OCI-LY1 (cell line): Measurements from ENCODE around the gene RHOJ.

Experiments
- H2AFZ ChIP-seq: fragments of 200-600 bp; sonication (generic), shearing (Covaris generic); 2 replicates; pipeline ENCODE4 v1.6.0; 2014; ENCODE audit warnings: antibody characterized with exemption, mild to moderate bottlenecking, low read length
- H3F3A ChIP-seq: fragments of 200-600 bp; sonication (generic), shearing (Covaris generic); 2 replicates; pipeline ENCODE4 v1.6.0; 2014; ENCODE audit warnings: mild to moderate bottlenecking, antibody characterized with exemption, low read length, moderate library complexity; ENCODE audit not compliant: insufficient read depth
- H3K27ac ChIP-seq: fragments of 200-600 bp; sonication (generic); 2 replicates; pipeline ENCODE4 v1.5.1; 2014; ENCODE audit warnings: low read length, mixed run types, mild to moderate bottlenecking, low read depth; ENCODE audit not compliant: poor library complexity, severe bottlenecking
- H3K27me3 ChIP-seq: fragments of 200-600 bp; sonication (generic); 2 replicates; pipeline ENCODE4 v1.6.0; 2014; ENCODE audit warnings: antibody characterized with exemption, mild to moderate bottlenecking, low read length, moderate library complexity; ENCODE audit not compliant: insufficient read depth
- H3K36me3 ChIP-seq: fragments of 200-600 bp; sonication (generic); 2 replicates; pipeline ENCODE4 v1.6.1; 2014; ENCODE audit warnings: mild to moderate bottlenecking, antibody characterized with exemption, low read length, moderate library complexity, mixed read lengths; ENCODE audit not compliant: insufficient read depth
- H3K4me1 ChIP-seq: fragments of 200-600 bp; sonication (generic); 2 replicates; pipeline ENCODE4 v1.5.1; 2014; ENCODE audit warnings: mild to moderate bottlenecking, low read length, moderate library complexity; ENCODE audit not compliant: insufficient read depth, severe bottlenecking
- H3K4me2 ChIP-seq: fragments of 200-600 bp; sonication (generic), shearing (Covaris generic); 2 replicates; pipeline ENCODE4 v1.6.1; 2014; ENCODE audit warnings: low read length
- H3K4me3 ChIP-seq: fragments of 200-600 bp; sonication (generic); 2 replicates; pipeline ENCODE4 v1.5.1; 2014; ENCODE audit warnings: low read length, low read depth, mild to moderate bottlenecking, mixed read lengths; ENCODE audit not compliant: poor library complexity, severe bottlenecking
- H3K79me2 ChIP-seq: fragments of 200-600 bp; shearing (Covaris generic); 2 replicates; pipeline ENCODE4 v1.6.1; 2016; ENCODE audit warnings: mixed run types, low read length, mixed read lengths; ENCODE audit not compliant: insufficient read depth
- H3K9ac ChIP-seq: fragments of 200-600 bp; sonication (generic), shearing (Covaris generic); 2 replicates; pipeline ENCODE4 v1.6.1; 2014; ENCODE audit warnings: mild to moderate bottlenecking, low read length, mixed read lengths
- H3K9me2 ChIP-seq: fragments of 200-600 bp; sonication (generic), shearing (Covaris generic); 2 replicates; pipeline ENCODE4 v1.6.1; 2014; ENCODE audit warnings: low read depth, mild to moderate bottlenecking, low read length, mixed read lengths
- H3K9me3 ChIP-seq: fragments of 200-600 bp; shearing (Covaris generic); 2 replicates; pipeline ENCODE4 v1.6.1; 2014; ENCODE audit warnings: low read length, mixed read lengths
- H4K20me1 ChIP-seq: fragments of 200-600 bp; sonication (generic), shearing (Covaris generic); 2 replicates; pipeline ENCODE4 v1.6.0; 2016; ENCODE audit warnings: mild to moderate bottlenecking, low read length; ENCODE audit not compliant: insufficient read depth
- EZH2 ChIP-seq: fragments of 200-600 bp; sonication (generic), shearing (Covaris generic); IDR thresholded peaks from 2 replicates; pipeline ENCODE4 v1.8.0; 2017; ENCODE audit warnings: borderline replicate concordance, mixed run types, mild to moderate bottlenecking, antibody characterized with exemption, low read length, moderate library complexity, mixed read lengths
- TF ChIP-seq, protein P1 (sequence below): fragments of 200-600 bp; sonication (generic), shearing (Covaris generic); IDR thresholded peaks from 2 replicates; pipeline ENCODE4 v1.5.1; 2017; ENCODE audit warnings: mild to moderate bottlenecking, antibody characterized with exemption, low read length, moderate library complexity, mixed read lengths

Gene RHOJ

GRCh38 chr14:63212776-63213500, 8.7 kb downstream of the RHOJ start:
- no peaks in the 10 kb centered on the region for H3K79me2 ChIP-seq
- H4K20me1 ChIP-seq = no peaks in the 10 kb centered on the region
- no peaks in the 10 kb centered on the region for H3K9me2 ChIP-seq
- 0 out of 2 replicates have a peak, but pooled peaks cover 6% of the 10 kb centered on the region for H3K27me3 ChIP-seq
- no peak overlapping the region for H3K4me3 ChIP-seq
- no peak overlapping the region for H3K4me2 ChIP-seq
- no peak overlapping the region for H3K27ac ChIP-seq
- H3K4me1 ChIP-seq = no peaks in the 10 kb centered on the region
- H3F3A ChIP-seq = no peaks in the 10 kb centered on the region
- no peak for TF ChIP-seq EZH2
- TF ChIP-seq, protein P1, sequence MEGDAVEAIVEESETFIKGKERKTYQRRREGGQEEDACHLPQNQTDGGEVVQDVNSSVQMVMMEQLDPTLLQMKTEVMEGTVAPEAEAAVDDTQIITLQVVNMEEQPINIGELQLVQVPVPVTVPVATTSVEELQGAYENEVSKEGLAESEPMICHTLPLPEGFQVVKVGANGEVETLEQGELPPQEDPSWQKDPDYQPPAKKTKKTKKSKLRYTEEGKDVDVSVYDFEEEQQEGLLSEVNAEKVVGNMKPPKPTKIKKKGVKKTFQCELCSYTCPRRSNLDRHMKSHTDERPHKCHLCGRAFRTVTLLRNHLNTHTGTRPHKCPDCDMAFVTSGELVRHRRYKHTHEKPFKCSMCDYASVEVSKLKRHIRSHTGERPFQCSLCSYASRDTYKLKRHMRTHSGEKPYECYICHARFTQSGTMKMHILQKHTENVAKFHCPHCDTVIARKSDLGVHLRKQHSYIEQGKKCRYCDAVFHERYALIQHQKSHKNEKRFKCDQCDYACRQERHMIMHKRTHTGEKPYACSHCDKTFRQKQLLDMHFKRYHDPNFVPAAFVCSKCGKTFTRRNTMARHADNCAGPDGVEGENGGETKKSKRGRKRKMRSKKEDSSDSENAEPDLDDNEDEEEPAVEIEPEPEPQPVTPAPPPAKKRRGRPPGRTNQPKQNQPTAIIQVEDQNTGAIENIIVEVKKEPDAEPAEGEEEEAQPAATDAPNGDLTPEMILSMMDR = no peak
- H3K36me3 ChIP-seq = no peaks in the 10 kb centered on the region
- no peaks in the 10 kb centered on the region for H3K9me3 ChIP-seq
- H2AFZ ChIP-seq = no peak overlapping the region
- H3K9ac ChIP-seq = no peak overlapping the region

GRCh38 chr14:63214417-63215196, 10.4 kb downstream of the RHOJ start:
- H3K9me3 ChIP-seq = no peaks in the 10 kb centered on the region
- H3K9ac ChIP-seq = no peak overlapping the region
- H3K9me2 ChIP-seq = no peaks in the 10 kb centered on the region
- H3K27ac ChIP-seq = no peak overlapping the region
- no peaks in the 10 kb centered on the region for H3K4me1 ChIP-seq
- no peaks in the 10 kb centered on the region for H3K79me2 ChIP-seq
- no peaks in the 10 kb centered on the region for H3K36me3 ChIP-seq
- no peaks in the 10 kb centered on the region for H3K27me3 ChIP-seq
- TF ChIP-seq, protein P1 = no peak
- TF ChIP-seq EZH2 = no peak
- no peak overlapping the region for H3K4me3 ChIP-seq
- H3K4me2 ChIP-seq = no peak overlapping the region
- no peaks in the 10 kb centered on the region for H3F3A ChIP-seq
- H2AFZ ChIP-seq = no peak overlapping the region
- no peaks in the 10 kb centered on the region for H4K20me1 ChIP-seq

- Histone ChIP-seq H3K27ac (no peak overlapping the region), H3K4me2 (no peak overlapping the region), H3K4me1 (no peaks in the 10 kb centered on the region), H3K9ac (no peak overlapping the region), H3K79me2 (no peaks in the 10 kb centered on the region), H3K36me3 (no peaks in the 10 kb centered on the region), H4K20me1 (no peaks in the 10 kb centered on the region), H3K9me2 (no peaks in the 10 kb centered on the region), H3K27me3 (no peaks in the 10 kb centered on the region), H3K4me3 (no peak overlapping the region), H3F3A (no peaks in the 10 kb centered on the region), H3K9me3 (no peaks in the 10 kb centered on the region), H2AFZ (no peak overlapping the region)
- no peak for TF ChIP-seq EZH2
- TF ChIP-seq, protein P1 = no peak
Measured at GRCh38 chr14:63220526-63220925, 16.3 kb downstream of the RHOJ start.
